Activated CD4-positive, alpha-beta T cell treated with anti-CD3 and anti-CD28 coated beads for 24 hours (primary cell): ENCODE measurements around the gene POTEG.
"Not testable (repeated sequence)": the region's sequence is repeated elsewhere in the genome, so short reads cannot be mapped to it uniquely, and the experiment has no call there.

Source experiments
- DNase-seq, 2 donors: peaks; one replicate each; pipeline ENCODE4 v3.0.0-alpha.2; 2020; ENCODE audit warnings: low read depth in 2 of 2

Gene POTEG

GRCh38 chr14:19372813-19373500, 61.2 kb downstream of the POTEG start:
- DNase-seq = not testable (repeated sequence)

DNA sequence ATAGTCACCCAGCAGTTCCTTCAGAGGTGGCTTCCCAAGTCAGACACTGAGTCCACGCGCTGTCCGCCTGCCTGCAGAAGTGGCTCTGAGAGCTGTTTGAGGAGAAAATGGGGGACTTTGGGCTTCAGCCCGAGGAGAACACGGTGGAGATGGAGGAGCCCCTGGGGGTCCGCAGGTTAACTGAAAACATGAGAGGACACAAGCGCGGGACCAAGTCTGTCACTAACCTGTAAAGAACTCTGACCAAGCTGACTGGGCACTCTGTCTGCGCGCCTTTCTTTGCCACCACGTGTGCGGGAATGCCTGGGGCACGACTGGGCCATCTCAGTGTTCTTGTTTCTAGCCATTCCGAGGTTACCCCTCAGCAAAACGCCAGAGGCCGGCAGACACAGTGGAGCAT, 62.4 kb downstream of the POTEG start:
- DNase-seq = not testable (repeated sequence)

GRCh38 chr14:19362803-19363202, 71.3 kb downstream of the POTEG start:
- not testable (repeated sequence) for DNase-seq

DNA sequence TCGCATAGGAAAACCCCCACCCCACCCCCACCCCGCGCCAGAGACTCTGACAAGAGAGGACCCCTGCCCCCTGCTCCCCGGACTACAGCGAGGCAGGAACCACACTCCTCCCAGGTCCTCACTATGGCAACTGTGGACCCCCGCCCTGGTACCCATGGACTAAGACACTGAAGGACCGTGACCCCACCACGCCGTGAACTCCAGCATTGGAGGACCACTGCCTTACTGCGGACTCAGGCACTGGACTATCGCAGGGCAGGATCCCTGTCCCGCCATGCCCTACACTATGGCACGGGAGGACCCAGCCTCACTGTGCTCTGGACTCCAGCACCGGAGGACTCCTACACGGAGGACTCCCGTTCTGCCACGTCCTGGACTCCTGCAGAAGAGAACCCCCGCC, 71.8 kb downstream of the POTEG start:
- DNase-seq = not testable (repeated sequence)

- not testable (repeated sequence) for DNase-seq
Measured at GRCh38 chr14:19361636-19362253, 72.4 kb downstream of the POTEG start.

- DNase-seq = not testable (repeated sequence)
Measured at GRCh38 chr14:19360937-19361635, 73.1 kb downstream of the POTEG start.
